CD14-positive monocyte (primary cell): ENCODE results near the gene HSPA1B. TPM values are rescaled to one million over a fixed set of nuclear protein-coding genes. Genes with fewer than 3 reads are reported as not detected.
"Not testable (repeated sequence)": the region's sequence is repeated elsewhere in the genome, so short reads cannot be mapped to it uniquely, and the experiment has no call there.

Experiments used
- DNase-seq, 3 donors: peaks; one replicate each; pipeline ENCODE4 v3.0.0-alpha.2; 2011 to 2022
- H2AFZ ChIP-seq: 2 replicates; pipeline ENCODE4 v1.6.0; 2012; ENCODE audit warnings: mild to moderate bottlenecking, low read depth, low read length, inconsistent platforms; ENCODE audit not compliant: insufficient read depth, poor library complexity, severe bottlenecking
- H3K27ac ChIP-seq, 2 donors: 1 replicate in 1 of 2; 2 replicates in 1 of 2; pipeline ENCODE4 v1.5.1; 2012 to 2013; ENCODE audit warnings: low read length in 2 of 2, control low read depth in 1 of 2, inconsistent platforms in 1 of 2, low read depth in 1 of 2, mild to moderate bottlenecking in 1 of 2
- H3K27me3 ChIP-seq, 2 donors: one replicate each; pipeline versions ENCODE4 v1.6.0 to v1.6.1; 2011 to 2013; ENCODE audit warnings: low read length in 2 of 2; ENCODE audit not compliant: control insufficient read depth in 2 of 2, insufficient read depth in 2 of 2
- H3K36me3 ChIP-seq, 2 donors: replicated peaks in 1 of 2; 1 replicate in 1 of 2; 2 replicates in 1 of 2; pipeline versions ENCODE4 v1.5.1 to v1.6.1; 2012 to 2013; ENCODE audit warnings: low read length in 2 of 2, control low read depth in 1 of 2, inconsistent platforms in 1 of 2, mild to moderate bottlenecking in 1 of 2; ENCODE audit not compliant: insufficient read depth in 2 of 2, control insufficient read depth in 1 of 2
- H3K4me1 ChIP-seq, 2 donors: 1 replicate in 1 of 2; 2 replicates in 1 of 2; pipeline versions ENCODE4 v1.5.1 to v1.6.1; 2012 to 2013; ENCODE audit warnings: low read length in 2 of 2, control low read depth in 1 of 2, inconsistent platforms in 1 of 2, mild to moderate bottlenecking in 1 of 2, moderate library complexity in 1 of 2; ENCODE audit not compliant: insufficient read depth in 2 of 2, control insufficient read depth in 1 of 2
- H3K4me2 ChIP-seq: replicated peaks from 2 replicates; pipeline ENCODE3; 2012; ENCODE audit warnings: low read length, moderate library complexity, mild to moderate bottlenecking; ENCODE audit not compliant: poor library complexity, severe bottlenecking; ENCODE audit errors: extremely low read depth
- H3K4me3 ChIP-seq, 3 experiments: fragments of 200-600 bp in 1 of 3; sonication (generic) in 1 of 3; replicated peaks in 1 of 3; 1 replicate in 2 of 3; 2 replicates in 1 of 3; pipeline ENCODE4 v1.5.1; 2011 to 2013; ENCODE audit warnings: low read length in 3 of 3, mild to moderate bottlenecking in 3 of 3, control low read depth in 2 of 3, low read depth in 2 of 3, inconsistent platforms in 1 of 3, moderate library complexity in 1 of 3
- H3K79me2 ChIP-seq: 2 replicates; pipeline ENCODE4 v1.6.0; 2012; ENCODE audit warnings: mild to moderate bottlenecking, control low read depth, inconsistent platforms, low read length, moderate library complexity; ENCODE audit not compliant: insufficient read depth
- H3K9ac ChIP-seq: 2 replicates; pipeline ENCODE4 v1.6.0; 2017; ENCODE audit warnings: low read length, mild to moderate bottlenecking; ENCODE audit not compliant: insufficient read depth, poor library complexity, severe bottlenecking
- H3K9me3 ChIP-seq, 2 donors: replicated peaks in 1 of 2; 1 replicate in 1 of 2; 2 replicates in 1 of 2; pipeline versions ENCODE4 v1.5.1 to v1.6.1; 2012 to 2013; ENCODE audit warnings: low read length in 2 of 2, control low read depth in 1 of 2; ENCODE audit not compliant: control insufficient read depth in 1 of 2, insufficient read depth in 1 of 2
- H4K20me1 ChIP-seq: 2 replicates; pipeline ENCODE4 v1.6.0; 2012; ENCODE audit warnings: mild to moderate bottlenecking, low read length, control low read depth, moderate library complexity; ENCODE audit not compliant: insufficient read depth
- H3K27ac Mint-ChIP-seq, 7 donors: one replicate each; pipeline ENCODE4 v1.8.0; 2020; ENCODE audit warnings: mild to moderate bottlenecking in 7 of 7, mixed read lengths in 7 of 7, moderate library complexity in 6 of 7, inconsistent platforms in 2 of 7
- H3K27me3 Mint-ChIP-seq, 3 donors: one replicate each; pipeline ENCODE4 v1.8.0; 2021 to 2022; ENCODE audit warnings: low read depth in 3 of 3, mild to moderate bottlenecking in 3 of 3, mixed read lengths in 3 of 3, moderate library complexity in 3 of 3, inconsistent platforms in 1 of 3
- H3K36me3 Mint-ChIP-seq, 2 donors: one replicate each; pipeline ENCODE4 v1.8.0; 2020; ENCODE audit warnings: mixed read lengths in 2 of 2, inconsistent platforms in 1 of 2, mild to moderate bottlenecking in 1 of 2
- H3K4me1 Mint-ChIP-seq: one replicate; pipeline ENCODE4 v1.8.0; 2020; ENCODE audit warnings: mild to moderate bottlenecking, mixed read lengths
- H3K4me3 Mint-ChIP-seq, 2 donors: one replicate each; pipeline ENCODE4 v1.8.0; 2020; ENCODE audit warnings: mild to moderate bottlenecking in 2 of 2, mixed read lengths in 2 of 2, moderate library complexity in 1 of 2
- H3K9me3 Mint-ChIP-seq, 7 donors: one replicate each; pipeline ENCODE4 v1.8.0; 2020 to 2022; ENCODE audit warnings: mixed read lengths in 7 of 7, mild to moderate bottlenecking in 6 of 7, moderate library complexity in 6 of 7, inconsistent platforms in 2 of 7
- CTCF ChIP-seq: fragments of 200-600 bp; IDR thresholded peaks from one replicate; pipeline ENCODE4 v1.8.0; 2022; ENCODE audit warnings: antibody characterized with exemption, mild to moderate bottlenecking
- WGBS: methylation state at CpG from one replicate; pipeline ENCODE4 v1.1.5; 2013; ENCODE audit warnings: missing lambda C conversion rate; ENCODE audit not compliant: insufficient coverage; 5-methylcytosine and 5-hydroxymethylcytosine counted together
- intact Hi-C, 2 donors: fragments of 100-400 bp; cut with micrococcal nuclease; formaldehyde crosslinking; loops; one replicate each; pipeline versions ENCODE4 v1.15.0 to v1.15.1; 2023
- polyA plus RNA-seq, 3 donors: library from polyadenylated mRNA; depleted of rRNA in 1 of 3; unstranded in 2 of 3; stranded (reverse) in 1 of 3; fragments of 300-500 nt in 2 of 3; fragments of >200 nt in 1 of 3; fragmentation: Illumina TruSeq in 2 of 3; gene quantifications; 1 replicate in 2 of 3; 2 replicates in 1 of 3; pipeline ENCODE4 v1.2.3, GENCODE V29; 2012 to 2021

The HSPA1B gene
- polyA plus RNA-seq, 3 donors = 3.4 to 81.4 (median 4.8) TPM

GRCh38 chr6:31865205-31866118 is 37.9 kb downstream of the HSPA1B start:
- 92% methylated on average over 20 of the region's 21 CpGs for WGBS
- H3K9ac ChIP-seq = no peak overlapping the region
- no peak overlapping the region for H3K27ac ChIP-seq
- no peak for DNase-seq
- H3K9me3 Mint-ChIP-seq = peaks cover 0 to 2% (median 0%) of the 10 kb centered on the region in 7 donors
- no peaks in the 10 kb centered on the region for H3K27me3 ChIP-seq
- H3K4me3 Mint-ChIP-seq = no peak overlapping the region
- H3K36me3 ChIP-seq = peaks cover 5 to 10% of the 10 kb centered on the region in 2 donors
- H3K4me2 ChIP-seq = no peak overlapping the region
- no peaks in the 10 kb centered on the region for H3K9me3 ChIP-seq
- H3K27ac Mint-ChIP-seq = peak overlapping the region in 1 of 7 donors; percentile 66
- H3K27me3 Mint-ChIP-seq = peaks cover 0 to 3% (median 2%) of the 10 kb centered on the region in 3 donors
- peaks cover 5 to 11% of the 10 kb centered on the region in 2 donors for H3K36me3 Mint-ChIP-seq
- peaks cover 16% of the 10 kb centered on the region for H3K79me2 ChIP-seq
- H3K4me1 ChIP-seq = peaks cover 22 to 28% of the 10 kb centered on the region in 2 donors
- TF ChIP-seq CTCF = no peak
- peaks cover 6% of the 10 kb centered on the region for H4K20me1 ChIP-seq
- H2AFZ ChIP-seq = no peak overlapping the region
- intact Hi-C loops = loop anchor here in 1 of 2 donors (5.0 to 10.0 kb wide), 2 partner anchors 183 to 321 kb away; partner anchors contain the start of genes ATP6V1G2, DDX39B, LY6G5C and NFKBIL1
- no peak overlapping the region for H3K4me3 ChIP-seq
- H3K4me1 Mint-ChIP-seq = peaks cover 21% of the 10 kb centered on the region

- not testable (repeated sequence) for H3K9me3 Mint-ChIP-seq, DNase-seq, H3K4me2 ChIP-seq, H3K4me3 ChIP-seq, H3K27me3 ChIP-seq, H3K4me3 Mint-ChIP-seq, H3K9me3 ChIP-seq, H3K27ac Mint-ChIP-seq, H3K36me3 Mint-ChIP-seq, H3K27me3 Mint-ChIP-seq, H3K27ac ChIP-seq, H3K79me2 ChIP-seq, H3K36me3 ChIP-seq, H3K4me1 Mint-ChIP-seq, H3K9ac ChIP-seq, H4K20me1 ChIP-seq, H2AFZ ChIP-seq
- H3K4me1 ChIP-seq = peaks cover 7 to 10% of the 10 kb centered on the region in 2 donors
- intact Hi-C loops = loop anchor here in 1 of 2 donors (5.0 to 10.0 kb wide), 2 partner anchors 186 to 324 kb away; partner anchors contain the start of genes ATP6V1G2, DDX39B, LY6G5C and NFKBIL1
- WGBS = 100% methylated on average over 1 of the region's 1 CpG
These were observed 41.1 kb downstream of the HSPA1B start for GRCh38 chr6:31868658-31868971.
